Stomach smooth muscle (tissue), 2 donors: ENCODE measurements around the gene GSC2.

Experiments used
- H3K27ac ChIP-seq: one replicate; pipeline ENCODE4 v1.7.0; 2013; ENCODE audit warnings: mild to moderate bottlenecking, low read length, inconsistent platforms
- H3K27me3 ChIP-seq, 2 donors: one replicate each; pipeline ENCODE4 v1.7.0; 2013; ENCODE audit warnings: low read length in 2 of 2; ENCODE audit not compliant: insufficient read depth in 2 of 2, control insufficient read depth in 1 of 2
- H3K36me3 ChIP-seq, 2 donors: one replicate each; pipeline ENCODE4 v1.7.0; 2013; ENCODE audit warnings: low read length in 2 of 2; ENCODE audit not compliant: control insufficient read depth in 2 of 2, insufficient read depth in 2 of 2
- H3K4me1 ChIP-seq: one replicate; pipeline ENCODE4 v1.7.0; 2013; ENCODE audit warnings: low read length; ENCODE audit not compliant: control insufficient read depth, insufficient read depth
- H3K4me3 ChIP-seq, 2 donors: one replicate each; pipeline ENCODE4 v1.7.0; 2013; ENCODE audit warnings: low read length in 2 of 2
- H3K9ac ChIP-seq, 2 donors: one replicate each; pipeline ENCODE4 v1.7.0; 2013; ENCODE audit warnings: low read length in 2 of 2, mild to moderate bottlenecking in 1 of 2
- H3K9me3 ChIP-seq, 2 donors: one replicate each; pipeline ENCODE4 v1.7.0; 2013; ENCODE audit warnings: low read length in 2 of 2; ENCODE audit not compliant: control insufficient read depth in 2 of 2
- donor health status: healthy.
- donor health status: Pancreatic carcinoma.

Gene GSC2

GRCh38 chr22:19122143-19122751, 27.8 kb downstream of the GSC2 start, which contains the start of gene DGCR2:
Gene DGCR2 (minus strand): TSS chr22:19122412. CDS start chr22:19122206, 206 bp downstream.
- Histone ChIP-seq H3K9me3 (no peaks in the 10 kb centered on the region), H3K27ac (peak within 1 kb of the TSS; percentile 69), H3K27me3 (no peaks in the 10 kb centered on the region), H3K4me3 (peak within 1 kb of the TSS; percentile 91 to 96), H3K9ac (peak within 1 kb of the TSS; percentile 67 to 87), H3K36me3 (no peaks in the 10 kb centered on the region), H3K4me1 (peaks cover 39% of the 10 kb centered on the region)

DNA sequence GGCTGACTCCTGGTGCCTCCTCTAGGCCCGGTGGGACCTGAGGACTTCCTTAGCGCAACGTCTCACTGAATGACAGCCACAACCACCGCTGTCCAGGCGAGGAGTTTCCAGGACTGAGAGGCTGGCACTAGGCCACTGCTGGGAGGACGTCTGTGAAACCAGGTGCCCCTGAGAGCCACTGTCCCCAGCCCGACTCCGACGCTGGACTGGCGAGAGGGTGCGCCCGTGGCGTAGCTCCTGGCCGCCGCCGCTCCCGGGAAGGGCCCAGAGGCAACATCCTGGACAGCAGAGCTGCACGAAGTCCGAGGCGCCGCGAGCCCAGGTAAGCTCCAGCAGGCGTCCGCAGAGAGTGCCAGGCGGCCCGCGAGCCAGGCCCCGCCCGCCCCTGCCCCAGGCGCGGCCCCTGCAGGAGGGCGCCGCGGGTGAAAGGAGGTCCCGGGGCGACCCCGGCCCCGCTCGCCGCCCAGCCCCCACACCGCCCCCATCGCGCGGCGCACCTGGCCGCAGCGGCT, 28.4 kb downstream of the GSC2 start:
- Histone ChIP-seq H3K4me1 (peaks cover 44% of the 10 kb centered on the region), H3K9me3 (no peaks in the 10 kb centered on the region), H3K4me3 (peak overlapping the region; percentile 91 to 96), H3K9ac (peak overlapping the region; percentile 67 to 87), H3K27me3 (no peaks in the 10 kb centered on the region), H3K27ac (peak overlapping the region; percentile 69), H3K36me3 (peaks cover 0 to 2% of the 10 kb centered on the region in 2 donors)

GRCh38 chr22:19120829-19121630, 29.1 kb downstream of the GSC2 start:
- H3K4me1 ChIP-seq, result peaks cover 51% of the 10 kb centered on the region
- no peaks in the 10 kb centered on the region for H3K27me3 ChIP-seq
- peak overlapping the region; percentile 91 to 96 for H3K4me3 ChIP-seq
- H3K36me3 ChIP-seq, result peaks cover 0 to 2% of the 10 kb centered on the region in 2 donors
- peak overlapping the region; percentile 67 to 84 for H3K9ac ChIP-seq
- H3K9me3 ChIP-seq, result no peaks in the 10 kb centered on the region
- peak overlapping the region; percentile 69 for H3K27ac ChIP-seq

DNA sequence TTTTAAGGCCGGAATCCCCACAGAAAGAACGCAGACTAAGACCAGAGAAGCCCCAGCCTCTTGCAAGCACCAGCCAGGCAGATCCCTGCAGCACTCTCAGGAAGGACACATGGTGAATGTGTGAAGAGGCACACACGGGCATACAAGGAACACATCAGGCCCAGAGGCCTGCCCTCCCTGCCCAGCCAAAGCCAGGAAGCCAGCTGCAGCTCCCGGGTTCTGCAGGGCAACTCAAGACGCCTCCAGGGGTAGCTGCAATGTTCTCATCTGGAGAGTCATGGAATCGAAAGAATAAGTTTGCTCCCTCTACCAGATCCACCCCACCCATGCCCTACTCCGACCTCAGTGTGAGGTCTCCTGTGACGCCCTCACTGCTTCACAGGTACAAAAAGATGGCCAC, 30.1 kb downstream of the GSC2 start:
- peaks cover 56% of the 10 kb centered on the region for H3K4me1 ChIP-seq
- no peak overlapping the region for H3K9ac ChIP-seq
- H3K4me3 ChIP-seq, result peak overlapping the region in 1 of 2 donors; percentile 91
- H3K36me3 ChIP-seq, result peaks cover 0 to 2% of the 10 kb centered on the region in 2 donors
- no peak overlapping the region for H3K27ac ChIP-seq
- H3K27me3 ChIP-seq, result no peaks in the 10 kb centered on the region
- no peaks in the 10 kb centered on the region for H3K9me3 ChIP-seq

- Histone ChIP-seq H3K4me3 (no peak overlapping the region), H3K4me1 (peaks cover 58% of the 10 kb centered on the region), H3K9ac (no peak overlapping the region)
Observed at GRCh38 chr22:19118329-19118880, 31.7 kb downstream of the GSC2 start.

DNA sequence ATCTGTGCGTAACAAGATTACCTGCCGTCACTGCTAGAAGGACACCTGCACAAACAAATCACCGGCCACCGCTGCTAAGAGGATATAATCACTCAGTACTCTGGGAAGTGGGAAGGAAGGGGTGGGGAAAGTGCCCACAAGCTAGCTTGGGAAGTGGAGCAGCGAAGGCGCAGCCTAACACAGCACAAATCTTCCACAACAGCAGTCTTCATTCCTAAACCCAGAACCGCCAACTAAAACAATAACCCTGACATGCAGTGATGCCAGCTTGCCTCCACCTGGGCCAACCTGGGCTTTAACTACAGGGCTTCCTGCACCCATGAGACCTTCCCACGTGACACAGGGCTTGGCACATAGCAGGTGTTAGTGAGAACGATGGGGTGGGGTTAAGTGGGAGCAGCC, 33.0 kb downstream of the GSC2 start:
- no peaks in the 10 kb centered on the region for H3K27me3 ChIP-seq
- peak overlapping the region in 1 of 2 donors; percentile 29 for H3K4me3 ChIP-seq
- peaks cover 2% of the 10 kb centered on the region in 2 donors for H3K36me3 ChIP-seq
- no peak overlapping the region for H3K27ac ChIP-seq
- H3K4me1 ChIP-seq, result peaks cover 52% of the 10 kb centered on the region
- H3K9ac ChIP-seq, result no peak overlapping the region
- H3K9me3 ChIP-seq, result no peaks in the 10 kb centered on the region

More at GRCh38 chr22:19118329-19118880, 31.7 kb downstream of the GSC2 start:
- H3K36me3 ChIP-seq, result peaks cover under 1 to 2% of the 10 kb centered on the region in 2 donors
- no peak overlapping the region for H3K27ac ChIP-seq
- H3K9me3 ChIP-seq, result no peaks in the 10 kb centered on the region
- no peaks in the 10 kb centered on the region for H3K27me3 ChIP-seq

GRCh38 chr22:19115628-19116027, 34.5 kb downstream of the GSC2 start:
- H3K36me3 ChIP-seq, result peaks cover 2% of the 10 kb centered on the region in 2 donors
- no peak overlapping the region for H3K4me3 ChIP-seq
- H3K9ac ChIP-seq, result no peak overlapping the region
- H3K27me3 ChIP-seq, result no peaks in the 10 kb centered on the region
- H3K27ac ChIP-seq, result no peak overlapping the region
- no peaks in the 10 kb centered on the region for H3K9me3 ChIP-seq
- peaks cover 45% of the 10 kb centered on the region for H3K4me1 ChIP-seq

- no peaks in the 10 kb centered on the region for H3K27me3 ChIP-seq
- peaks cover 41% of the 10 kb centered on the region for H3K4me1 ChIP-seq
- no peak overlapping the region for H3K27ac ChIP-seq
- no peak overlapping the region for H3K4me3 ChIP-seq
- H3K9me3 ChIP-seq, result no peaks in the 10 kb centered on the region
- H3K9ac ChIP-seq, result no peak overlapping the region
- peaks cover 2% of the 10 kb centered on the region in 2 donors for H3K36me3 ChIP-seq
Observed at GRCh38 chr22:19114984-19115552, 35.0 kb downstream of the GSC2 start.

DNA sequence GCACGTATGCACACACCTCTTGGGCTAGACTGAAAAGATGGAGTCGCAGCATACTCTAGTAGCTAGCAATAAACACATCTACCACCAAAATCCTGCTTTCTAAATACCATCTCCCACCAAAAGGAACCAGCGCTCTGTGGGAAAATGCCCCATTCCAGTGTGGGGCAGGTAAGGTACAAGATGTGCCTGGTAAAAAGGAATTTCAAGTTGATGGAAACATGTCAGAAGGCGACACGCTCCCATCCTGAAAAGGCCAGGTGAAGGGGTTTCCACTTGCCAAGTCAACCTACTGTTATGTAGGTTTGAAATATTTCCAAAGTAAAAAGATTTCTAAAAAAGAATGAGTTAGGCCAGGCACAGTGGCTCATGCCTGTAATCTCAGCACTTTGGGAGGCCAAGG, 36.7 kb downstream of the GSC2 start:
- no peaks in the 10 kb centered on the region for H3K9me3 ChIP-seq
- H3K4me1 ChIP-seq, result peaks cover 31% of the 10 kb centered on the region
- H3K27ac ChIP-seq, result no peak overlapping the region
- no peak overlapping the region for H3K9ac ChIP-seq
- H3K27me3 ChIP-seq, result no peaks in the 10 kb centered on the region
- no peak overlapping the region for H3K4me3 ChIP-seq
- H3K36me3 ChIP-seq, result peaks cover 2% of the 10 kb centered on the region in 2 donors

- H3K4me1 ChIP-seq, result peaks cover 28% of the 10 kb centered on the region
- H3K9me3 ChIP-seq, result no peaks in the 10 kb centered on the region
- H3K27me3 ChIP-seq, result no peaks in the 10 kb centered on the region
- no peak overlapping the region for H3K9ac ChIP-seq
- peaks cover 0 to 2% of the 10 kb centered on the region in 2 donors for H3K36me3 ChIP-seq
- H3K4me3 ChIP-seq, result no peak overlapping the region
- H3K27ac ChIP-seq, result no peak overlapping the region
Observed at GRCh38 chr22:19111584-19111983, 38.5 kb downstream of the GSC2 start.
